Mesendoderm (in vitro differentiated cells): Measurements from ENCODE around the gene SETD5.

Experiments used
- DNase-seq: peaks from one replicate; pipeline ENCODE4 v3.0.0; 2013
- H2AK5ac ChIP-seq: 2 replicates; pipeline ENCODE4 v1.6.1; 2013; ENCODE audit warnings: low read length, inconsistent platforms
- H2BK120ac ChIP-seq: 2 replicates; pipeline ENCODE4 v1.6.1; 2013; ENCODE audit warnings: low read depth, mild to moderate bottlenecking, low read length, moderate library complexity, mixed read lengths
- H2BK15ac ChIP-seq: replicated peaks from 2 replicates; pipeline ENCODE4 v1.6.1; 2013; ENCODE audit warnings: low read depth, mild to moderate bottlenecking, moderate library complexity
- H2BK5ac ChIP-seq: 2 replicates; pipeline ENCODE4 v1.6.1; 2013; ENCODE audit warnings: low read length, inconsistent platforms
- H3K18ac ChIP-seq: 2 replicates; pipeline ENCODE4 v1.6.1; 2013; ENCODE audit warnings: mild to moderate bottlenecking, low read length, mixed read lengths
- H3K23ac ChIP-seq: one replicate; pipeline ENCODE4 v1.6.1; 2013; ENCODE audit warnings: low read length
- H3K27ac ChIP-seq: 2 replicates; pipeline ENCODE4 v1.5.1; 2013; ENCODE audit warnings: low read depth, mild to moderate bottlenecking, inconsistent platforms, low read length, moderate library complexity
- H3K27me3 ChIP-seq: 2 replicates; pipeline ENCODE4 v1.6.1; 2013; ENCODE audit warnings: low read length, control low read depth, mild to moderate bottlenecking, inconsistent platforms; ENCODE audit not compliant: insufficient read depth, poor library complexity
- H3K36me3 ChIP-seq: 2 replicates; pipeline ENCODE4 v1.6.1; 2013; ENCODE audit warnings: low read length, inconsistent platforms; ENCODE audit not compliant: control insufficient read depth, insufficient read depth
- H3K4ac ChIP-seq: one replicate; pipeline ENCODE4 v1.6.1; 2013; ENCODE audit warnings: low read depth, mild to moderate bottlenecking, low read length, moderate library complexity
- H3K4me1 ChIP-seq: 2 replicates; pipeline ENCODE4 v1.6.1; 2013; ENCODE audit warnings: low read depth, low read length, inconsistent platforms; ENCODE audit not compliant: control insufficient read depth
- H3K4me2 ChIP-seq: 2 replicates; pipeline ENCODE4 v1.6.1; 2013; ENCODE audit warnings: low read length
- H3K4me3 ChIP-seq: 2 replicates; pipeline ENCODE4 v1.5.1; 2013; ENCODE audit warnings: mild to moderate bottlenecking, low read length
- H3K56ac ChIP-seq: one replicate; pipeline ENCODE4 v1.6.1; 2013; ENCODE audit warnings: low read length
- H3K79me1 ChIP-seq: 2 replicates; pipeline ENCODE4 v1.6.1; 2013; ENCODE audit warnings: low read length, inconsistent platforms
- H3K79me2 ChIP-seq: 2 replicates; pipeline ENCODE4 v1.6.1; 2013; ENCODE audit warnings: mild to moderate bottlenecking, low read length; ENCODE audit not compliant: control insufficient read depth, insufficient read depth
- H3K9ac ChIP-seq: 2 replicates; pipeline ENCODE4 v1.6.1; 2013; ENCODE audit warnings: low read length, inconsistent platforms
- H4K5ac ChIP-seq: one replicate; pipeline ENCODE4 v1.6.1; 2013; ENCODE audit warnings: low read length
- H4K8ac ChIP-seq: one replicate; pipeline ENCODE4 v1.6.1; 2013; ENCODE audit warnings: low read depth, mild to moderate bottlenecking, control low read depth, low read length, moderate library complexity
- WGBS: extraction: QIAGEN DNeasy Blood & Tissue Kit; methylation state at CpG from one replicate; pipeline ENCODE4 v1.1.7; 2013; ENCODE audit warnings: low lambda C conversion rate, missing lambda C conversion rate; ENCODE audit not compliant: insufficient coverage; ENCODE audit errors: extremely low coverage; 5-methylcytosine and 5-hydroxymethylcytosine counted together

Gene SETD5

GRCh38 chr3:9397906-9398699 lies 688 bp downstream of the SETD5 start:
- Histone ChIP-seq H3K9ac (peak overlapping the region; percentile 100), H4K5ac (no peak overlapping the region), H3K4me3 (peak overlapping the region; percentile 95), H3K4me1 (peaks cover 7% of the 10 kb centered on the region), H3K27ac (peak overlapping the region; percentile 99), H2BK120ac (peak overlapping the region; percentile 63), H3K56ac (peak overlapping the region; percentile 100), H3K18ac (peak overlapping the region; percentile 94), H3K4me2 (peak overlapping the region; percentile 76), H3K79me1 (no peaks in the 10 kb centered on the region), H3K36me3 (no peaks in the 10 kb centered on the region), H3K23ac (peak overlapping the region; percentile 91), H3K79me2 (peaks cover 76% of the 10 kb centered on the region), H3K27me3 (no peaks in the 10 kb centered on the region), H2BK5ac (peak overlapping the region; percentile 94), H2AK5ac (peak overlapping the region; percentile 96), H4K8ac (peak overlapping the region; percentile 91), H2BK15ac (no peak overlapping the region), H3K4ac (peak overlapping the region; percentile 97)
- DNase-seq = peak; percentile 82
- no CpG with 5 or more reads among the region's 47 CpGs for WGBS

- Histone ChIP-seq H2BK120ac (no peak overlapping the region), H3K27ac (peak overlapping the region; percentile 99), H3K23ac (no peak overlapping the region), H3K4me3 (peak overlapping the region; percentile 95), H3K4me1 (peaks cover 9% of the 10 kb centered on the region), H4K8ac (no peak overlapping the region), H4K5ac (no peak overlapping the region), H3K27me3 (no peaks in the 10 kb centered on the region), H2BK5ac (peak overlapping the region; percentile 94), H3K4me2 (peak overlapping the region; percentile 76), H3K56ac (peak overlapping the region; percentile 100), H2BK15ac (no peak overlapping the region), H3K79me2 (peaks cover 74% of the 10 kb centered on the region), H3K36me3 (no peaks in the 10 kb centered on the region), H3K18ac (peak overlapping the region; percentile 60), H3K9ac (peak overlapping the region; percentile 100), H3K79me1 (no peaks in the 10 kb centered on the region), H3K4ac (peak overlapping the region; percentile 97), H2AK5ac (peak overlapping the region; percentile 2)
- WGBS = no CpG with 5 or more reads among the region's 7 CpGs
- DNase-seq = peak; percentile 68
These were observed 1.4 kb downstream of the SETD5 start for GRCh38 chr3:9398700-9399336.

- peak overlapping the region; percentile 100 for H3K56ac ChIP-seq
- no peak overlapping the region for H3K27ac ChIP-seq
- peak overlapping the region; percentile 76 for H3K4me2 ChIP-seq
- H3K4ac ChIP-seq = no peak overlapping the region
- H2BK5ac ChIP-seq = no peak overlapping the region
- H3K23ac ChIP-seq = no peak overlapping the region
- no peak overlapping the region for H2BK15ac ChIP-seq
- no peak overlapping the region for H3K18ac ChIP-seq
- no peaks in the 10 kb centered on the region for H3K79me1 ChIP-seq
- peaks cover 72% of the 10 kb centered on the region for H3K79me2 ChIP-seq
- H2BK120ac ChIP-seq = no peak overlapping the region
- peak overlapping the region; percentile 95 for H3K4me3 ChIP-seq
- H3K36me3 ChIP-seq = no peaks in the 10 kb centered on the region
- no CpG with 5 or more reads among the region's 2 CpGs for WGBS
- no peak for DNase-seq
- H3K9ac ChIP-seq = peak overlapping the region; percentile 100
- H4K8ac ChIP-seq = no peak overlapping the region
- H3K27me3 ChIP-seq = no peaks in the 10 kb centered on the region
- H2AK5ac ChIP-seq = no peak overlapping the region
- H3K4me1 ChIP-seq = peaks cover 9% of the 10 kb centered on the region
- H4K5ac ChIP-seq = no peak overlapping the region
These were observed 1.9 kb downstream of the SETD5 start for GRCh38 chr3:9399337-9399703.

GRCh38 chr3:9399746-9400145 lies 2.3 kb downstream of the SETD5 start:
- Histone ChIP-seq H2BK120ac (no peak overlapping the region), H3K79me2 (peaks cover 72% of the 10 kb centered on the region), H3K4me2 (peak overlapping the region; percentile 6), H3K27ac (no peak overlapping the region), H2BK5ac (no peak overlapping the region), H3K4me1 (peaks cover 8% of the 10 kb centered on the region), H2AK5ac (no peak overlapping the region), H4K5ac (no peak overlapping the region), H2BK15ac (no peak overlapping the region), H3K36me3 (no peaks in the 10 kb centered on the region), H3K79me1 (no peaks in the 10 kb centered on the region), H3K27me3 (no peaks in the 10 kb centered on the region), H3K4me3 (peak overlapping the region; percentile 1), H3K4ac (no peak overlapping the region), H3K56ac (peak overlapping the region; percentile 69), H3K9ac (peak overlapping the region; percentile 100), H3K23ac (no peak overlapping the region), H3K18ac (no peak overlapping the region), H4K8ac (no peak overlapping the region)
- peak; percentile 98 for DNase-seq
- whole genome bisulfite sequencing = no CpG with 5 or more reads among the region's 3 CpGs

- Histone ChIP-seq H2BK15ac (no peak overlapping the region), H3K4ac (no peak overlapping the region), H2BK120ac (no peak overlapping the region), H3K79me2 (peaks cover 70% of the 10 kb centered on the region), H3K27me3 (no peaks in the 10 kb centered on the region), H3K79me1 (no peaks in the 10 kb centered on the region), H2BK5ac (no peak overlapping the region), H3K27ac (no peak overlapping the region), H2AK5ac (no peak overlapping the region), H3K9ac (peak overlapping the region; percentile 27), H4K5ac (no peak overlapping the region), H3K4me2 (peak overlapping the region; percentile 5), H4K8ac (no peak overlapping the region), H3K18ac (no peak overlapping the region), H3K56ac (no peak overlapping the region), H3K36me3 (no peaks in the 10 kb centered on the region), H3K4me1 (peaks cover 6% of the 10 kb centered on the region), H3K23ac (no peak overlapping the region), H3K4me3 (no peak overlapping the region)
- no CpG with 5 or more reads among the region's 3 CpGs for WGBS
- peak; percentile 59 for DNase-seq
These were observed 3.2 kb downstream of the SETD5 start for GRCh38 chr3:9400616-9401015.
